ENCODE results near the gene VDR.

VDR gene

GRCh38 chr12:47854531-47854930 is 50.3 kb downstream of the VDR start:
- H3K36me3 ChIP-seq (ENCODE audit: control insufficient read depth in 1 of 2, insufficient read depth in 2 of 2, low read length in 2 of 2) = peaks cover 46 to 83% of the 10 kb centered on the region in 2 donors
- peaks cover 11 to 12% of the 10 kb centered on the region in 2 donors for H3K4me1 ChIP-seq (ENCODE audit: control insufficient read depth in 1 of 2, insufficient read depth in 2 of 2, low read length in 2 of 2)
- no peaks in the 10 kb centered on the region for H3K27me3 ChIP-seq (ENCODE audit: control insufficient read depth in 1 of 2, insufficient read depth in 2 of 2, low read length in 2 of 2)
- no peaks in the 10 kb centered on the region for H3K9me3 ChIP-seq (ENCODE audit: control insufficient read depth in 1 of 2, low read length in 2 of 2)
- no peak overlapping the region for H3K27ac ChIP-seq (ENCODE audit: low read depth, low read length)
- no peak overlapping the region for H3K9ac ChIP-seq (ENCODE audit: low read depth in 1 of 2, low read length in 2 of 2)
- H3K4me3 ChIP-seq (ENCODE audit: low read depth in 1 of 2, low read length in 2 of 2) = no peak overlapping the region

- no peak overlapping the region for H3K27ac ChIP-seq (ENCODE audit: low read depth, low read length)
- H3K27me3 ChIP-seq (ENCODE audit: control insufficient read depth in 1 of 2, insufficient read depth in 2 of 2, low read length in 2 of 2) = no peaks in the 10 kb centered on the region
- H3K9me3 ChIP-seq (ENCODE audit: control insufficient read depth in 1 of 2, low read length in 2 of 2) = no peaks in the 10 kb centered on the region
- H3K4me3 ChIP-seq (ENCODE audit: low read depth in 1 of 2, low read length in 2 of 2) = no peak overlapping the region
- H3K36me3 ChIP-seq (ENCODE audit: control insufficient read depth in 1 of 2, insufficient read depth in 2 of 2, low read length in 2 of 2) = peaks cover 34 to 76% of the 10 kb centered on the region in 2 donors
- no peaks in the 10 kb centered on the region for H3K4me1 ChIP-seq (ENCODE audit: control insufficient read depth in 1 of 2, insufficient read depth in 2 of 2, low read length in 2 of 2)
- no peak overlapping the region for H3K9ac ChIP-seq (ENCODE audit: low read depth in 1 of 2, low read length in 2 of 2)
Measured at GRCh38 chr12:47852096-47852571, 52.7 kb downstream of the VDR start.

- Histone ChIP-seq H3K36me3 (ENCODE audit: control insufficient read depth in 1 of 2, insufficient read depth in 2 of 2, low read length in 2 of 2) (peaks cover 35 to 76% of the 10 kb centered on the region in 2 donors), H3K9ac (ENCODE audit: low read depth in 1 of 2, low read length in 2 of 2) (no peak overlapping the region), H3K4me1 (ENCODE audit: control insufficient read depth in 1 of 2, insufficient read depth in 2 of 2, low read length in 2 of 2) (no peaks in the 10 kb centered on the region), H3K27me3 (ENCODE audit: control insufficient read depth in 1 of 2, insufficient read depth in 2 of 2, low read length in 2 of 2) (no peaks in the 10 kb centered on the region), H3K9me3 (ENCODE audit: control insufficient read depth in 1 of 2, low read length in 2 of 2) (no peaks in the 10 kb centered on the region), H3K27ac (ENCODE audit: low read depth, low read length) (no peak overlapping the region), H3K4me3 (ENCODE audit: low read depth in 1 of 2, low read length in 2 of 2) (no peak overlapping the region)
Measured at GRCh38 chr12:47851303-47851952, 53.4 kb downstream of the VDR start.

- Histone ChIP-seq H3K9me3 (ENCODE audit: control insufficient read depth in 1 of 2, low read length in 2 of 2) (no peaks in the 10 kb centered on the region), H3K27me3 (ENCODE audit: control insufficient read depth in 1 of 2, insufficient read depth in 2 of 2, low read length in 2 of 2) (no peaks in the 10 kb centered on the region), H3K36me3 (ENCODE audit: control insufficient read depth in 1 of 2, insufficient read depth in 2 of 2, low read length in 2 of 2) (peaks cover 45 to 78% of the 10 kb centered on the region in 2 donors), H3K9ac (ENCODE audit: low read depth in 1 of 2, low read length in 2 of 2) (no peak overlapping the region), H3K27ac (ENCODE audit: low read depth, low read length) (no peak overlapping the region), H3K4me1 (ENCODE audit: control insufficient read depth in 1 of 2, insufficient read depth in 2 of 2, low read length in 2 of 2) (no peaks in the 10 kb centered on the region), H3K4me3 (ENCODE audit: low read depth in 1 of 2, low read length in 2 of 2) (no peak overlapping the region)
Measured at GRCh38 chr12:47850153-47851084, 54.4 kb downstream of the VDR start.

- H3K36me3 ChIP-seq (ENCODE audit: control insufficient read depth in 1 of 2, insufficient read depth in 2 of 2, low read length in 2 of 2) = peaks cover 49 to 81% of the 10 kb centered on the region in 2 donors
- H3K4me3 ChIP-seq (ENCODE audit: low read depth in 1 of 2, low read length in 2 of 2) = no peak overlapping the region
- H3K27ac ChIP-seq (ENCODE audit: low read depth, low read length) = no peak overlapping the region
- H3K9me3 ChIP-seq (ENCODE audit: control insufficient read depth in 1 of 2, low read length in 2 of 2) = no peaks in the 10 kb centered on the region
- H3K27me3 ChIP-seq (ENCODE audit: control insufficient read depth in 1 of 2, insufficient read depth in 2 of 2, low read length in 2 of 2) = no peaks in the 10 kb centered on the region
- no peaks in the 10 kb centered on the region for H3K4me1 ChIP-seq (ENCODE audit: control insufficient read depth in 1 of 2, insufficient read depth in 2 of 2, low read length in 2 of 2)
- no peak overlapping the region for H3K9ac ChIP-seq (ENCODE audit: low read depth in 1 of 2, low read length in 2 of 2)
Measured at GRCh38 chr12:47849261-47849660, 55.5 kb downstream of the VDR start.

- no peaks in the 10 kb centered on the region for H3K9me3 ChIP-seq (ENCODE audit: control insufficient read depth in 1 of 2, low read length in 2 of 2)
- H3K36me3 ChIP-seq (ENCODE audit: control insufficient read depth in 1 of 2, insufficient read depth in 2 of 2, low read length in 2 of 2) = peaks cover 48 to 81% of the 10 kb centered on the region in 2 donors
- no peak overlapping the region for H3K9ac ChIP-seq (ENCODE audit: low read depth in 1 of 2, low read length in 2 of 2)
- H3K27me3 ChIP-seq (ENCODE audit: control insufficient read depth in 1 of 2, insufficient read depth in 2 of 2, low read length in 2 of 2) = no peaks in the 10 kb centered on the region
- H3K4me3 ChIP-seq (ENCODE audit: low read depth in 1 of 2, low read length in 2 of 2) = no peak overlapping the region
- H3K27ac ChIP-seq (ENCODE audit: low read depth, low read length) = no peak overlapping the region
- H3K4me1 ChIP-seq (ENCODE audit: control insufficient read depth in 1 of 2, insufficient read depth in 2 of 2, low read length in 2 of 2) = no peaks in the 10 kb centered on the region
Measured at GRCh38 chr12:47848853-47849252, 55.9 kb downstream of the VDR start.

- no peaks in the 10 kb centered on the region for H3K27me3 ChIP-seq (ENCODE audit: control insufficient read depth in 1 of 2, insufficient read depth in 2 of 2, low read length in 2 of 2)
- no peak overlapping the region for H3K27ac ChIP-seq (ENCODE audit: low read depth, low read length)
- peaks cover 39 to 69% of the 10 kb centered on the region in 2 donors for H3K36me3 ChIP-seq (ENCODE audit: control insufficient read depth in 1 of 2, insufficient read depth in 2 of 2, low read length in 2 of 2)
- no peak overlapping the region for H3K9ac ChIP-seq (ENCODE audit: low read depth in 1 of 2, low read length in 2 of 2)
- no peak overlapping the region for H3K4me3 ChIP-seq (ENCODE audit: low read depth in 1 of 2, low read length in 2 of 2)
- no peaks in the 10 kb centered on the region for H3K9me3 ChIP-seq (ENCODE audit: control insufficient read depth in 1 of 2, low read length in 2 of 2)
- H3K4me1 ChIP-seq (ENCODE audit: control insufficient read depth in 1 of 2, insufficient read depth in 2 of 2, low read length in 2 of 2) = no peaks in the 10 kb centered on the region
Measured at GRCh38 chr12:47846294-47846996, 58.3 kb downstream of the VDR start.

GRCh38 chr12:47845081-47845480 is 59.7 kb downstream of the VDR start:
- H3K4me1 ChIP-seq (ENCODE audit: control insufficient read depth in 1 of 2, insufficient read depth in 2 of 2, low read length in 2 of 2) = no peaks in the 10 kb centered on the region
- no peaks in the 10 kb centered on the region for H3K27me3 ChIP-seq (ENCODE audit: control insufficient read depth in 1 of 2, insufficient read depth in 2 of 2, low read length in 2 of 2)
- no peak overlapping the region for H3K27ac ChIP-seq (ENCODE audit: low read depth, low read length)
- no peak overlapping the region for H3K9ac ChIP-seq (ENCODE audit: low read depth in 1 of 2, low read length in 2 of 2)
- no peak overlapping the region for H3K4me3 ChIP-seq (ENCODE audit: low read depth in 1 of 2, low read length in 2 of 2)
- H3K9me3 ChIP-seq (ENCODE audit: control insufficient read depth in 1 of 2, low read length in 2 of 2) = no peaks in the 10 kb centered on the region
- peaks cover 29 to 56% of the 10 kb centered on the region in 2 donors for H3K36me3 ChIP-seq (ENCODE audit: control insufficient read depth in 1 of 2, insufficient read depth in 2 of 2, low read length in 2 of 2)

GRCh38 chr12:47844264-47845019 is 60.4 kb downstream of the VDR start:
- Histone ChIP-seq H3K36me3 (ENCODE audit: control insufficient read depth in 1 of 2, insufficient read depth in 2 of 2, low read length in 2 of 2) (peaks cover 29 to 52% of the 10 kb centered on the region in 2 donors), H3K9ac (ENCODE audit: low read depth in 1 of 2, low read length in 2 of 2) (no peak overlapping the region), H3K4me3 (ENCODE audit: low read depth in 1 of 2, low read length in 2 of 2) (no peak overlapping the region), H3K9me3 (ENCODE audit: control insufficient read depth in 1 of 2, low read length in 2 of 2) (no peaks in the 10 kb centered on the region), H3K27ac (ENCODE audit: low read depth, low read length) (no peak overlapping the region), H3K4me1 (ENCODE audit: control insufficient read depth in 1 of 2, insufficient read depth in 2 of 2, low read length in 2 of 2) (no peaks in the 10 kb centered on the region), H3K27me3 (ENCODE audit: control insufficient read depth in 1 of 2, insufficient read depth in 2 of 2, low read length in 2 of 2) (no peaks in the 10 kb centered on the region)
